Right atrium auricular region (tissue), 2 donors: ENCODE measurements around the gene SND1. TPM values are rescaled to one million over a fixed set of nuclear protein-coding genes. Genes with fewer than 3 reads are reported as not detected.

ENCODE experiments used
- DNase-seq: peaks from one replicate; pipeline ENCODE4 v3.0.0-alpha.2; 2019; ENCODE audit warnings: low spot score
- H3K27ac ChIP-seq, 2 donors: fragments of 200-600 bp; sonication (generic); 1 replicate in 1 of 2; 2 replicates in 1 of 2; pipeline ENCODE4 v1.5.1; 2016 to 2019
- H3K27me3 ChIP-seq, 2 donors: fragments of 200-600 bp; sonication (generic); one replicate each; pipeline versions ENCODE4 v1.5.1 to v1.6.0; 2017 to 2019
- H3K36me3 ChIP-seq: fragments of 200-600 bp; sonication (generic); one replicate; pipeline ENCODE4 v1.5.1; 2016
- H3K4me1 ChIP-seq, 2 donors: fragments of 200-600 bp; sonication (generic); one replicate each; pipeline versions ENCODE4 v1.5.1 to v1.6.0; 2017 to 2019
- H3K4me3 ChIP-seq, 2 donors: fragments of 200-600 bp; sonication (generic); 1 replicate in 1 of 2; 2 replicates in 1 of 2; pipeline ENCODE4 v1.5.1; 2017 to 2019; ENCODE audit warnings: mild to moderate bottlenecking in 1 of 2, moderate library complexity in 1 of 2
- H3K9me3 ChIP-seq, 2 donors: fragments of 200-600 bp; sonication (generic); one replicate each; pipeline ENCODE4 v1.5.1; 2019
- CTCF ChIP-seq, 2 donors: fragments of 200-600 bp; sonication (generic); IDR thresholded peaks; one replicate each; pipeline ENCODE4 v1.5.1; 2019; ENCODE audit warnings: antibody characterized with exemption in 2 of 2
- total RNA-seq, 2 donors: library from RNA; depleted of rRNA; stranded (reverse); fragments of >200 nt; gene quantifications; one replicate each; pipeline ENCODE4 v1.1.0, GENCODE V29; 2016

The SND1 gene
- total RNA-seq, 2 donors from 2014 or later = 69.4 to 77.6 TPM

- Histone ChIP-seq H3K4me1 (peaks cover 0 to 64% of the 10 kb centered on the region in 2 donors), H3K27me3 (no peaks in the 10 kb centered on the region), H3K4me3 (no peak overlapping the region), H3K27ac (peak overlapping the region; percentile 72 to 76), H3K36me3 (no peaks in the 10 kb centered on the region), H3K9me3 (no peaks in the 10 kb centered on the region)
- no peak for TF ChIP-seq CTCF (IDR thresholded peaks at IDR 0.05)
- DNase-seq = no peak
Measured at GRCh38 chr7:127996253-127997071, 344.5 kb downstream of the SND1 start.

- no peak for TF ChIP-seq CTCF (IDR thresholded peaks at IDR 0.05)
- no peaks in the 10 kb centered on the region for H3K27me3 ChIP-seq
- H3K27ac ChIP-seq = peak overlapping the region in 1 of 2 donors; percentile 76
- H3K9me3 ChIP-seq = no peaks in the 10 kb centered on the region
- H3K4me3 ChIP-seq = no peak overlapping the region
- peaks cover 0 to 64% of the 10 kb centered on the region in 2 donors for H3K4me1 ChIP-seq
- no peaks in the 10 kb centered on the region for H3K36me3 ChIP-seq
- DNase-seq = no peak
Measured at GRCh38 chr7:127997226-127997922, 345.4 kb downstream of the SND1 start.

- DNase-seq = no peak
- Histone ChIP-seq H3K27me3 (no peaks in the 10 kb centered on the region), H3K9me3 (no peaks in the 10 kb centered on the region), H3K27ac (no peak overlapping the region), H3K4me1 (peaks cover 0 to 76% of the 10 kb centered on the region in 2 donors), H3K36me3 (no peaks in the 10 kb centered on the region), H3K4me3 (no peak overlapping the region)
- no peak for TF ChIP-seq CTCF (IDR thresholded peaks at IDR 0.05)
Measured at GRCh38 chr7:127998671-127999070, 346.7 kb downstream of the SND1 start.

GRCh38 chr7:128000048-128000447, 348.1 kb downstream of the SND1 start:
- DNase-seq = no peak
- Histone ChIP-seq H3K4me3 (no peak overlapping the region), H3K27me3 (no peaks in the 10 kb centered on the region), H3K4me1 (peaks cover 0 to 76% of the 10 kb centered on the region in 2 donors), H3K27ac (no peak overlapping the region), H3K9me3 (no peaks in the 10 kb centered on the region), H3K36me3 (no peaks in the 10 kb centered on the region)
- no peak for TF ChIP-seq CTCF (IDR thresholded peaks at IDR 0.05)

- Histone ChIP-seq H3K36me3 (no peaks in the 10 kb centered on the region), H3K9me3 (no peaks in the 10 kb centered on the region), H3K27me3 (no peaks in the 10 kb centered on the region), H3K27ac (no peak overlapping the region), H3K4me1 (peaks cover 3 to 68% of the 10 kb centered on the region in 2 donors), H3K4me3 (no peak overlapping the region)
- no peak for TF ChIP-seq CTCF (IDR thresholded peaks at IDR 0.05)
- DNase-seq = no peak
Measured at GRCh38 chr7:128000854-128001265, 348.9 kb downstream of the SND1 start.
